H1 (cell line): Measurements from ENCODE around the gene ELL2.

Experiments used
- CBX5 ChIP-seq: fragments of 300-800, 300-1000 bp; sonication (generic); IDR thresholded peaks from 2 replicates; pipeline ENCODE4 v1.7.1; 2016; ENCODE audit warnings: antibody characterized with exemption, low read length, low read depth
- EGR1 ChIP-seq: IDR thresholded peaks from 2 replicates; pipeline ENCODE4 v1.6.1; 2011; ENCODE audit warnings: low read depth, low read length, borderline replicate concordance
- EZH2 ChIP-seq: fragments of 200-600 bp; sonication (generic); IDR thresholded peaks from 2 replicates; pipeline ENCODE4 v1.7.1; 2012; ENCODE audit warnings: low read depth, mild to moderate bottlenecking, moderate library complexity, low read length, inconsistent platforms; ENCODE audit not compliant: severe bottlenecking
- GABPA ChIP-seq: IDR thresholded peaks from 2 replicates; pipeline ENCODE4 v1.6.1; 2011; ENCODE audit warnings: mild to moderate bottlenecking, low read length, moderate library complexity, borderline replicate concordance; ENCODE audit not compliant: insufficient read depth
- POLR2A ChIP-seq, 2 experiments: IDR thresholded peaks; 1 replicate in 1 of 2; 2 replicates in 1 of 2; pipeline ENCODE4 v1.6.1; 2011; ENCODE audit warnings: low read depth in 2 of 2, low read length in 2 of 2, mild to moderate bottlenecking in 2 of 2; ENCODE audit errors: control extremely low read depth in 1 of 2
- YY1 ChIP-seq: IDR thresholded peaks from 2 replicates; pipeline ENCODE4 v1.6.1; 2011; ENCODE audit warnings: low read depth, mild to moderate bottlenecking, low read length
- TF ChIP-seq, protein P1 (sequence below), 3 experiments: IDR thresholded peaks; 1 replicate in 2 of 3; 2 replicates in 1 of 3; pipeline versions ENCODE4 v1.5.1 to v1.6.1; 2011; ENCODE audit warnings: low read length in 3 of 3, mild to moderate bottlenecking in 3 of 3, inconsistent platforms in 2 of 3, low read depth in 1 of 3, moderate library complexity in 1 of 3; ENCODE audit not compliant: insufficient read depth in 1 of 3; ENCODE audit errors: control extremely low read depth in 1 of 3
- TF ChIP-seq, protein P2 (sequence below): fragments of 300-600 bp; sonication (generic); IDR thresholded peaks from 2 replicates; pipeline ENCODE4 v1.7.1; 2012; ENCODE audit warnings: low read length, moderate library complexity, mild to moderate bottlenecking, inconsistent platforms; ENCODE audit not compliant: insufficient replicate concordance

- TF ChIP-seq CBX5 (no peak), GABPA (no peak), YY1 (no peak), POLR2A (IDR thresholded peaks at IDR 0.05; ENCODE audit: control extremely low read depth in 1 of 2, low read depth in 2 of 2, low read length in 2 of 2) (no peak), EZH2 (no peak), EGR1 (no peak)
- TF ChIP-seq, protein P1, sequence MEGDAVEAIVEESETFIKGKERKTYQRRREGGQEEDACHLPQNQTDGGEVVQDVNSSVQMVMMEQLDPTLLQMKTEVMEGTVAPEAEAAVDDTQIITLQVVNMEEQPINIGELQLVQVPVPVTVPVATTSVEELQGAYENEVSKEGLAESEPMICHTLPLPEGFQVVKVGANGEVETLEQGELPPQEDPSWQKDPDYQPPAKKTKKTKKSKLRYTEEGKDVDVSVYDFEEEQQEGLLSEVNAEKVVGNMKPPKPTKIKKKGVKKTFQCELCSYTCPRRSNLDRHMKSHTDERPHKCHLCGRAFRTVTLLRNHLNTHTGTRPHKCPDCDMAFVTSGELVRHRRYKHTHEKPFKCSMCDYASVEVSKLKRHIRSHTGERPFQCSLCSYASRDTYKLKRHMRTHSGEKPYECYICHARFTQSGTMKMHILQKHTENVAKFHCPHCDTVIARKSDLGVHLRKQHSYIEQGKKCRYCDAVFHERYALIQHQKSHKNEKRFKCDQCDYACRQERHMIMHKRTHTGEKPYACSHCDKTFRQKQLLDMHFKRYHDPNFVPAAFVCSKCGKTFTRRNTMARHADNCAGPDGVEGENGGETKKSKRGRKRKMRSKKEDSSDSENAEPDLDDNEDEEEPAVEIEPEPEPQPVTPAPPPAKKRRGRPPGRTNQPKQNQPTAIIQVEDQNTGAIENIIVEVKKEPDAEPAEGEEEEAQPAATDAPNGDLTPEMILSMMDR (IDR thresholded peaks at IDR 0.05; ENCODE audit: control extremely low read depth in 1 of 3, insufficient read depth in 1 of 3, low read depth in 1 of 3, low read length in 3 of 3), result no peak
- TF ChIP-seq, protein P2, sequence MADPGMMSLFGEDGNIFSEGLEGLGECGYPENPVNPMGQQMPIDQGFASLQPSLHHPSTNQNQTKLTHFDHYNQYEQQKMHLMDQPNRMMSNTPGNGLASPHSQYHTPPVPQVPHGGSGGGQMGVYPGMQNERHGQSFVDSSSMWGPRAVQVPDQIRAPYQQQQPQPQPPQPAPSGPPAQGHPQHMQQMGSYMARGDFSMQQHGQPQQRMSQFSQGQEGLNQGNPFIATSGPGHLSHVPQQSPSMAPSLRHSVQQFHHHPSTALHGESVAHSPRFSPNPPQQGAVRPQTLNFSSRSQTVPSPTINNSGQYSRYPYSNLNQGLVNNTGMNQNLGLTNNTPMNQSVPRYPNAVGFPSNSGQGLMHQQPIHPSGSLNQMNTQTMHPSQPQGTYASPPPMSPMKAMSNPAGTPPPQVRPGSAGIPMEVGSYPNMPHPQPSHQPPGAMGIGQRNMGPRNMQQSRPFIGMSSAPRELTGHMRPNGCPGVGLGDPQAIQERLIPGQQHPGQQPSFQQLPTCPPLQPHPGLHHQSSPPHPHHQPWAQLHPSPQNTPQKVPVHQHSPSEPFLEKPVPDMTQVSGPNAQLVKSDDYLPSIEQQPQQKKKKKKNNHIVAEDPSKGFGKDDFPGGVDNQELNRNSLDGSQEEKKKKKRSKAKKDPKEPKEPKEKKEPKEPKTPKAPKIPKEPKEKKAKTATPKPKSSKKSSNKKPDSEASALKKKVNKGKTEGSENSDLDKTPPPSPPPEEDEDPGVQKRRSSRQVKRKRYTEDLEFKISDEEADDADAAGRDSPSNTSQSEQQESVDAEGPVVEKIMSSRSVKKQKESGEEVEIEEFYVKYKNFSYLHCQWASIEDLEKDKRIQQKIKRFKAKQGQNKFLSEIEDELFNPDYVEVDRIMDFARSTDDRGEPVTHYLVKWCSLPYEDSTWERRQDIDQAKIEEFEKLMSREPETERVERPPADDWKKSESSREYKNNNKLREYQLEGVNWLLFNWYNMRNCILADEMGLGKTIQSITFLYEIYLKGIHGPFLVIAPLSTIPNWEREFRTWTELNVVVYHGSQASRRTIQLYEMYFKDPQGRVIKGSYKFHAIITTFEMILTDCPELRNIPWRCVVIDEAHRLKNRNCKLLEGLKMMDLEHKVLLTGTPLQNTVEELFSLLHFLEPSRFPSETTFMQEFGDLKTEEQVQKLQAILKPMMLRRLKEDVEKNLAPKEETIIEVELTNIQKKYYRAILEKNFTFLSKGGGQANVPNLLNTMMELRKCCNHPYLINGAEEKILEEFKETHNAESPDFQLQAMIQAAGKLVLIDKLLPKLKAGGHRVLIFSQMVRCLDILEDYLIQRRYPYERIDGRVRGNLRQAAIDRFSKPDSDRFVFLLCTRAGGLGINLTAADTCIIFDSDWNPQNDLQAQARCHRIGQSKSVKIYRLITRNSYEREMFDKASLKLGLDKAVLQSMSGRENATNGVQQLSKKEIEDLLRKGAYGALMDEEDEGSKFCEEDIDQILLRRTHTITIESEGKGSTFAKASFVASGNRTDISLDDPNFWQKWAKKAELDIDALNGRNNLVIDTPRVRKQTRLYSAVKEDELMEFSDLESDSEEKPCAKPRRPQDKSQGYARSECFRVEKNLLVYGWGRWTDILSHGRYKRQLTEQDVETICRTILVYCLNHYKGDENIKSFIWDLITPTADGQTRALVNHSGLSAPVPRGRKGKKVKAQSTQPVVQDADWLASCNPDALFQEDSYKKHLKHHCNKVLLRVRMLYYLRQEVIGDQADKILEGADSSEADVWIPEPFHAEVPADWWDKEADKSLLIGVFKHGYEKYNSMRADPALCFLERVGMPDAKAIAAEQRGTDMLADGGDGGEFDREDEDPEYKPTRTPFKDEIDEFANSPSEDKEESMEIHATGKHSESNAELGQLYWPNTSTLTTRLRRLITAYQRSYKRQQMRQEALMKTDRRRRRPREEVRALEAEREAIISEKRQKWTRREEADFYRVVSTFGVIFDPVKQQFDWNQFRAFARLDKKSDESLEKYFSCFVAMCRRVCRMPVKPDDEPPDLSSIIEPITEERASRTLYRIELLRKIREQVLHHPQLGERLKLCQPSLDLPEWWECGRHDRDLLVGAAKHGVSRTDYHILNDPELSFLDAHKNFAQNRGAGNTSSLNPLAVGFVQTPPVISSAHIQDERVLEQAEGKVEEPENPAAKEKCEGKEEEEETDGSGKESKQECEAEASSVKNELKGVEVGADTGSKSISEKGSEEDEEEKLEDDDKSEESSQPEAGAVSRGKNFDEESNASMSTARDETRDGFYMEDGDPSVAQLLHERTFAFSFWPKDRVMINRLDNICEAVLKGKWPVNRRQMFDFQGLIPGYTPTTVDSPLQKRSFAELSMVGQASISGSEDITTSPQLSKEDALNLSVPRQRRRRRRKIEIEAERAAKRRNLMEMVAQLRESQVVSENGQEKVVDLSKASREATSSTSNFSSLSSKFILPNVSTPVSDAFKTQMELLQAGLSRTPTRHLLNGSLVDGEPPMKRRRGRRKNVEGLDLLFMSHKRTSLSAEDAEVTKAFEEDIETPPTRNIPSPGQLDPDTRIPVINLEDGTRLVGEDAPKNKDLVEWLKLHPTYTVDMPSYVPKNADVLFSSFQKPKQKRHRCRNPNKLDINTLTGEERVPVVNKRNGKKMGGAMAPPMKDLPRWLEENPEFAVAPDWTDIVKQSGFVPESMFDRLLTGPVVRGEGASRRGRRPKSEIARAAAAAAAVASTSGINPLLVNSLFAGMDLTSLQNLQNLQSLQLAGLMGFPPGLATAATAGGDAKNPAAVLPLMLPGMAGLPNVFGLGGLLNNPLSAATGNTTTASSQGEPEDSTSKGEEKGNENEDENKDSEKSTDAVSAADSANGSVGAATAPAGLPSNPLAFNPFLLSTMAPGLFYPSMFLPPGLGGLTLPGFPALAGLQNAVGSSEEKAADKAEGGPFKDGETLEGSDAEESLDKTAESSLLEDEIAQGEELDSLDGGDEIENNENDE, result no peak
These were observed 70.2 kb downstream of the ELL2 start for GRCh38 chr5:95891499-95891898.
